ENCODE data around the gene SMC3. TPM values are rescaled to one million over a fixed set of nuclear protein-coding genes. Genes with fewer than 3 reads are reported as not detected.
"Not testable (repeated sequence)": the region's sequence is repeated elsewhere in the genome, so short reads cannot be mapped to it uniquely, and the experiment has no call there.

Gene SMC3
- polyA plus RNA-seq, 1 of the 3 experiments (the other 2 are of a cell fraction), result 10.1 TPM

- Histone ChIP-seq H3K9ac (no peak overlapping the region), H3K79me2 (ENCODE audit: insufficient read depth) (no peaks in the 10 kb centered on the region; the same call in 1 of the 2 replicates), H3K4me3 (ENCODE audit: low read depth in 2 of 2, low read length in 1 of 2) (no peak overlapping the region), H3K4me2 (no peak overlapping the region), H4K20me1 (ENCODE audit: insufficient read depth) (no peaks in the 10 kb centered on the region), H3K4me1 (ENCODE audit: control insufficient read depth in 1 of 2, insufficient read depth in 2 of 2, low read depth in 1 of 2, low read length in 1 of 2) (peaks cover 0 to 48% of the 10 kb centered on the region in 2 experiments; a peak in 3 of 4 replicates), H3K27ac (ENCODE audit: low read depth in 2 of 2, low read length in 1 of 2) (no peak overlapping the region), H3K36me3 (replicated peaks in 1 of 2; ENCODE audit: control insufficient read depth in 1 of 2, insufficient read depth in 2 of 2, low read length in 1 of 2) (no peaks in the 10 kb centered on the region), H3K9me2 (no peaks in the 10 kb centered on the region), H2AFZ (ENCODE audit: low read depth) (no peak overlapping the region), H3F3A (replicated peaks; ENCODE audit: insufficient read depth) (peaks cover 42% of the 10 kb centered on the region), H3K27me3 (ENCODE audit: insufficient read depth) (no peaks in the 10 kb centered on the region), H3K9me3 (no peaks in the 10 kb centered on the region)
- ChIA-PET POLR2A (no interaction called here), CTCF (interaction anchor here (0.9 to 3.8 kb wide), 4 partner anchors 14 to 177 kb away, joined by 3 to 19 read pairs (median 4); no protein-coding TSS in a partner anchor)
- TF ChIP-seq RAD21 (IDR thresholded peaks at IDR 0.05; ENCODE audit: low read length), result no peak
- no peak for TF ChIP-seq IRF3 (IDR thresholded peaks at IDR 0.05; ENCODE audit: low read depth, low read length)
- no peak for TF ChIP-seq SIN3A (IDR thresholded peaks at IDR 0.05; ENCODE audit: borderline replicate concordance, low read depth, low read length)
- no peak for TF ChIP-seq SMC3 (IDR thresholded peaks at IDR 0.05; ENCODE audit: low read depth, low read length)
- no peak for TF ChIP-seq RFX5 (IDR thresholded peaks at IDR 0.05; ENCODE audit: low read length)
- no peak for TF ChIP-seq USF1 (IDR thresholded peaks at IDR 0.05; ENCODE audit: borderline replicate concordance, low read depth)
- TF ChIP-seq PBX3 (IDR thresholded peaks at IDR 0.05), result no peak
- TF ChIP-seq GATA2 (CRISPR knock-in tag; IDR thresholded peaks at IDR 0.05), result no peak
- TF ChIP-seq TAF1 (IDR thresholded peaks at IDR 0.05; ENCODE audit: borderline replicate concordance, low read depth, low read length), result no peak
- TF ChIP-seq GABPA (IDR thresholded peaks at IDR 0.05; ENCODE audit: low read depth), result no peak
- TF ChIP-seq FOSL2 (IDR thresholded peaks at IDR 0.05; ENCODE audit: borderline replicate concordance, low read depth), result no peak
- no peak for TF ChIP-seq RCOR1 (IDR thresholded peaks at IDR 0.05; ENCODE audit: low read length)
- TF ChIP-seq ZBTB33 (IDR thresholded peaks at IDR 0.05; ENCODE audit: borderline replicate concordance, low read depth), result no peak
- no peak for TF ChIP-seq NFIC (IDR thresholded peaks at IDR 0.05; ENCODE audit: borderline replicate concordance)
- TF ChIP-seq FOXM1 (IDR thresholded peaks at IDR 0.05; ENCODE audit: low read depth), result no peak
- DNase-seq, result no peak
- 88% methylated on average over 2 of the region's 2 CpGs for WGBS (ENCODE audit: low lambda C conversion rate)
These were observed 35.8 kb upstream of the SMC3 start for GRCh38 chr10:110531687-110532086.

GRCh38 chr10:110532628-110533027, 34.9 kb upstream of the SMC3 start:
- H2AFZ ChIP-seq (ENCODE audit: low read depth); H3K36me3 ChIP-seq (replicated peaks in 1 of 2; ENCODE audit: control insufficient read depth in 1 of 2, insufficient read depth in 2 of 2, low read length in 1 of 2); H3K27ac ChIP-seq (ENCODE audit: low read depth in 2 of 2, low read length in 1 of 2); H3K9me3 ChIP-seq; POLR2A ChIA-PET; H4K20me1 ChIP-seq (ENCODE audit: insufficient read depth); H3K9ac ChIP-seq; H3K9me2 ChIP-seq; DNase-seq; H3K27me3 ChIP-seq (ENCODE audit: insufficient read depth); H3K4me2 ChIP-seq; H3K4me3 ChIP-seq (ENCODE audit: low read depth in 2 of 2, low read length in 1 of 2); H3K79me2 ChIP-seq (ENCODE audit: insufficient read depth): not testable (repeated sequence)
- H3K4me1 ChIP-seq (ENCODE audit: control insufficient read depth in 1 of 2, insufficient read depth in 2 of 2, low read depth in 1 of 2, low read length in 1 of 2), result peaks cover 0 to 49% of the 10 kb centered on the region in 2 experiments; a peak in 3 of 4 replicates
- CTCF ChIA-PET, result interaction anchor here (1.4 to 3.8 kb wide), 3 partner anchors 13 to 178 kb away, joined by 4 to 19 read pairs (median 5); no protein-coding TSS in a partner anchor
- peaks cover 41% of the 10 kb centered on the region for H3F3A ChIP-seq (replicated peaks; ENCODE audit: insufficient read depth)
- WGBS (ENCODE audit: low lambda C conversion rate), result 97% methylated on average over 4 of the region's 4 CpGs

Measured in SK-N-SH (cell line).